ENCODE data around the gene RNF141. TPM values are rescaled to one million over a fixed set of nuclear protein-coding genes. Genes with fewer than 3 reads are reported as not detected.

Gene RNF141
- total and polyA plus RNA-seq, 2 donors (not counting 1 experiment from before 2014, with no cell fraction given), result 32.5 to 43.5 TPM

- H3K79me2 ChIP-seq (ENCODE audit: control insufficient read depth, insufficient read depth, low read length), result peaks cover 9% of the 10 kb centered on the region
- no peak overlapping the region for H2AFZ ChIP-seq (ENCODE audit: low read length)
- DNase-seq (ENCODE audit: low read depth in 2 of 2), result no peak
- no peak overlapping the region for H3K4me2 ChIP-seq (ENCODE audit: extremely low read depth, insufficient read depth, low read length)
- no peaks in the 10 kb centered on the region for H3K27me3 ChIP-seq (ENCODE audit: control insufficient read depth, insufficient read depth, low read length)
- TF ChIP-seq EZH2 (IDR thresholded peaks at IDR 0.05; ENCODE audit: low read length, missing control alignments), result no peak
- no peak for TF ChIP-seq CTCF (conservative IDR thresholded peaks at IDR 0.05 in 1 of 2, IDR thresholded peaks at IDR 0.05 in 1 of 2; ENCODE audit: low read depth in 1 of 2, low read length in 2 of 2)
- H3K4me3 ChIP-seq (replicated peaks in 1 of 4; ENCODE audit: control extremely low read depth in 1 of 4, insufficient read depth in 1 of 4, low read depth in 3 of 4, low read length in 4 of 4), result peak overlapping the region in 1 of 4 experiments; percentile 6
- H3K27ac ChIP-seq (ENCODE audit: insufficient read depth, low read length), result no peak overlapping the region
- H3K9me3 ChIP-seq (ENCODE audit: control insufficient read depth, insufficient read depth, low read depth, low read length), result no peaks in the 10 kb centered on the region
- no peaks in the 10 kb centered on the region for H3K36me3 ChIP-seq (ENCODE audit: control insufficient read depth, insufficient read depth, low read length)
- H4K20me1 ChIP-seq (ENCODE audit: control insufficient read depth, extremely low read depth, insufficient read depth, low read length), result no peaks in the 10 kb centered on the region
- H3K4me1 ChIP-seq (ENCODE audit: control insufficient read depth, extremely low read depth, insufficient read depth, low read length), result no peaks in the 10 kb centered on the region
- no peak overlapping the region for H3K9ac ChIP-seq (ENCODE audit: insufficient read depth, low read length)
Observed at GRCh38 chr11:10538924-10539323, 2.1 kb downstream of the RNF141 start.

DNA sequence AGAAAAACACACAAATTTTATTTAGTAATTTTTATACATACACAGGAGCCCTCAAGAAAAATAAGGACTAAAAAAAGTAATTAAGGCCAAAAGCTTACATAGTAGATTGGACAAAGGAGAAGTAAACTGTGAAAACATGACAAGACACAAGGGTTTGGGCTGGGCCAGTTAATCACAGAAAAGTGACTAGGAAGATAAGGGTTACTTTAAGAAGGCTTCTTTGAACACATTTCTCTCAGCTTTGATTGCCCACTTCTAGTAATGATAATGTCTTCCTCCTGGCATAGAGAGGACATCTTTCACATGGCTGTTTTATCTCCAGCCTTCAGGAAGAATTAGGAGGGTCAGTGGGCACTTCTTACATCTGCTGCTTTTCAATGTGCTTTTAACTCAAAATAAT lies 3.4 kb downstream of the RNF141 start:
- Histone ChIP-seq H3K9me3 (ENCODE audit: control insufficient read depth, insufficient read depth, low read depth, low read length) (no peaks in the 10 kb centered on the region), H3K9ac (ENCODE audit: insufficient read depth, low read length) (no peak overlapping the region), H3K27me3 (ENCODE audit: control insufficient read depth, insufficient read depth, low read length) (no peaks in the 10 kb centered on the region), H4K20me1 (ENCODE audit: control insufficient read depth, extremely low read depth, insufficient read depth, low read length) (no peaks in the 10 kb centered on the region), H3K36me3 (ENCODE audit: control insufficient read depth, insufficient read depth, low read length) (peaks cover 2% of the 10 kb centered on the region), H2AFZ (ENCODE audit: low read length) (no peak overlapping the region), H3K4me2 (ENCODE audit: extremely low read depth, insufficient read depth, low read length) (no peak overlapping the region), H3K79me2 (ENCODE audit: control insufficient read depth, insufficient read depth, low read length) (peaks cover 9% of the 10 kb centered on the region), H3K4me1 (ENCODE audit: control insufficient read depth, extremely low read depth, insufficient read depth, low read length) (no peaks in the 10 kb centered on the region), H3K27ac (ENCODE audit: insufficient read depth, low read length) (no peak overlapping the region), H3K4me3 (replicated peaks in 1 of 4; ENCODE audit: control extremely low read depth in 1 of 4, insufficient read depth in 1 of 4, low read depth in 3 of 4, low read length in 4 of 4) (no peak overlapping the region)
- no peak for TF ChIP-seq EZH2 (IDR thresholded peaks at IDR 0.05; ENCODE audit: low read length, missing control alignments)
- TF ChIP-seq CTCF (conservative IDR thresholded peaks at IDR 0.05 in 1 of 2, IDR thresholded peaks at IDR 0.05 in 1 of 2; ENCODE audit: low read depth in 1 of 2, low read length in 2 of 2), result no peak
- DNase-seq (ENCODE audit: low read depth in 2 of 2), result no peak

GRCh38 chr11:10534316-10534715 lies 6.7 kb downstream of the RNF141 start:
- peaks cover 3% of the 10 kb centered on the region for H3K79me2 ChIP-seq (ENCODE audit: control insufficient read depth, insufficient read depth, low read length)
- no peaks in the 10 kb centered on the region for H3K9me3 ChIP-seq (ENCODE audit: control insufficient read depth, insufficient read depth, low read depth, low read length)
- no peak overlapping the region for H3K27ac ChIP-seq (ENCODE audit: insufficient read depth, low read length)
- no peak overlapping the region for H3K4me3 ChIP-seq (replicated peaks in 1 of 4; ENCODE audit: control extremely low read depth in 1 of 4, insufficient read depth in 1 of 4, low read depth in 3 of 4, low read length in 4 of 4)
- H3K4me1 ChIP-seq (ENCODE audit: control insufficient read depth, extremely low read depth, insufficient read depth, low read length), result peaks cover 2% of the 10 kb centered on the region
- H3K36me3 ChIP-seq (ENCODE audit: control insufficient read depth, insufficient read depth, low read length), result peaks cover 2% of the 10 kb centered on the region
- no peak overlapping the region for H3K4me2 ChIP-seq (ENCODE audit: extremely low read depth, insufficient read depth, low read length)
- no peak for DNase-seq (ENCODE audit: low read depth in 2 of 2)
- H4K20me1 ChIP-seq (ENCODE audit: control insufficient read depth, extremely low read depth, insufficient read depth, low read length), result no peaks in the 10 kb centered on the region
- no peak overlapping the region for H3K9ac ChIP-seq (ENCODE audit: insufficient read depth, low read length)
- TF ChIP-seq EZH2 (IDR thresholded peaks at IDR 0.05; ENCODE audit: low read length, missing control alignments), result no peak
- TF ChIP-seq CTCF (conservative IDR thresholded peaks at IDR 0.05 in 1 of 2, IDR thresholded peaks at IDR 0.05 in 1 of 2; ENCODE audit: low read depth in 1 of 2, low read length in 2 of 2), result no peak
- H2AFZ ChIP-seq (ENCODE audit: low read length), result no peak overlapping the region
- H3K27me3 ChIP-seq (ENCODE audit: control insufficient read depth, insufficient read depth, low read length), result no peaks in the 10 kb centered on the region

All from fibroblast of lung (primary cell).